PC-3 (cell line): ENCODE data around the gene SPRY4. TPM values are rescaled to one million over a fixed set of nuclear protein-coding genes. Genes with fewer than 3 reads are reported as not detected.
A peak's percentile ranks its signal among the peaks of the same experiment; 100 is the strongest.
"Not testable (repeated sequence)": the region's sequence is repeated elsewhere in the genome, so short reads cannot be mapped to it uniquely, and the experiment has no call there.

Source experiments
- ATAC-seq: fragments of 200-7000 bp; cut with Tn5 transposase; 2 replicates; pipeline ENCODE4 v1.9.1; 2020; ENCODE audit warnings: mild to moderate bottlenecking, moderate library complexity
- BruUV-seq: library from RNA; stranded (reverse); fragments of 400-500 nt; replicated peaks from 2 replicates; lab custom pipeline; 2021; lab: Mats Ljungman, UMichigan
- CTCF ChIA-PET: fragments of 300-600 bp; sonication (Branson Sonifier 250); formaldehyde crosslinking; loops from one replicate; lab custom pipeline; 2022; ENCODE audit warnings: antibody characterized with exemption; lab: Charles Lee
- POLR2A ChIA-PET: fragments of 300-600 bp; sonication (Branson Sonifier 250); formaldehyde crosslinking; loops from one replicate; lab custom pipeline; 2022; ENCODE audit warnings: antibody characterized with exemption; ENCODE audit not compliant: unreplicated experiment; lab: Charles Lee
- DNase-seq: peaks from one replicate; pipeline ENCODE4 v3.0.0-alpha.2; 2015
- H2AFZ ChIP-seq: fragments of 300-600 bp; sonication (generic); 2 replicates; pipeline ENCODE4 v1.6.0; 2016; ENCODE audit warnings: antibody characterized with exemption, low read length
- H3F3A ChIP-seq: fragments of 300-600 bp; sonication (generic); one replicate; pipeline ENCODE4 v1.6.0; 2017; ENCODE audit warnings: antibody characterized with exemption, low read length, control low read depth, mild to moderate bottlenecking; ENCODE audit not compliant: unreplicated experiment
- H3K27ac ChIP-seq: fragments of 300-600 bp; sonication (generic); 2 replicates; pipeline ENCODE4 v1.5.1; 2016; ENCODE audit warnings: mild to moderate bottlenecking, low read length
- H3K27me3 ChIP-seq: fragments of 300-600 bp; sonication (generic); 2 replicates; pipeline ENCODE4 v1.6.1; 2016; ENCODE audit warnings: low read length, mixed read lengths
- H3K36me3 ChIP-seq: fragments of 300-600 bp; sonication (generic); 2 replicates; pipeline ENCODE4 v1.6.1; 2016; ENCODE audit warnings: low read depth, mixed run types, low read length, mixed read lengths
- H3K4me1 ChIP-seq: fragments of 300-600 bp; sonication (generic); 2 replicates; pipeline ENCODE4 v1.5.1; 2016; ENCODE audit warnings: low read length; ENCODE audit not compliant: insufficient read depth
- H3K4me2 ChIP-seq: fragments of 300-600 bp; sonication (generic); 2 replicates; pipeline ENCODE4 v1.6.0; 2016; ENCODE audit warnings: low read length
- H3K4me3 ChIP-seq: fragments of 300-600 bp; sonication (generic); 2 replicates; pipeline ENCODE4 v1.5.1; 2016; ENCODE audit warnings: mild to moderate bottlenecking, low read length, mixed read lengths
- H3K79me2 ChIP-seq: fragments of 300-600 bp; sonication (generic); 2 replicates; pipeline ENCODE4 v1.6.1; 2017; ENCODE audit warnings: low read length, mixed read lengths
- H3K9ac ChIP-seq: fragments of 300-600 bp; sonication (generic); 2 replicates; pipeline ENCODE4 v1.6.0; 2016; ENCODE audit warnings: mild to moderate bottlenecking, low read length
- H3K9me2 ChIP-seq: fragments of 300-600 bp; sonication (generic); replicated peaks from 2 replicates; pipeline ENCODE4 v1.6.1; 2016; ENCODE audit warnings: mixed run types, low read length, mixed read lengths
- H3K9me3 ChIP-seq: fragments of 300-600 bp; sonication (generic); 2 replicates; pipeline ENCODE4 v1.6.1; 2016; ENCODE audit warnings: low read length, mixed read lengths
- H4K20me1 ChIP-seq: fragments of 300-600 bp; sonication (generic); 2 replicates; pipeline ENCODE4 v1.6.1; 2016; ENCODE audit warnings: low read length, mixed read lengths
- EZH2 ChIP-seq: fragments of 300-600 bp; sonication (generic); IDR thresholded peaks from one replicate; pipeline ENCODE4 v1.6.1; 2017; ENCODE audit warnings: antibody characterized with exemption, mild to moderate bottlenecking, low read length; ENCODE audit not compliant: unreplicated experiment
- EZH2phosphoT487 ChIP-seq: fragments of 300-600 bp; sonication (generic); IDR thresholded peaks from 2 replicates; pipeline ENCODE4 v1.6.1; 2018; ENCODE audit warnings: mild to moderate bottlenecking, antibody characterized with exemption, low read length, borderline replicate concordance
- intact Hi-C: fragments of 100-400 bp; cut with micrococcal nuclease; formaldehyde crosslinking; loops from 2 replicates; pipeline ENCODE4 v1.9.0; 2023
- total RNA-seq: library from RNA; depleted of rRNA; stranded (reverse); fragments of >200 nt; gene quantifications from 2 replicates; pipeline ENCODE4 v1.2.3, GENCODE V29; 2014
- TF ChIP-seq, protein P1 (sequence below): fragments of 300-600 bp; sonication (generic); conservative IDR thresholded peaks from 2 replicates; pipeline ENCODE4 v1.5.1; 2017; ENCODE audit warnings: antibody characterized with exemption, low read depth, mild to moderate bottlenecking, low read length

Gene SPRY4
- total RNA-seq, 1 experiment from 2014 or later: 38.4 TPM

- BruUV-seq: no TSS peak
- CTCF ChIA-PET: no interaction called here
- no peak for TF ChIP-seq EZH2
- TF ChIP-seq, protein P1, sequence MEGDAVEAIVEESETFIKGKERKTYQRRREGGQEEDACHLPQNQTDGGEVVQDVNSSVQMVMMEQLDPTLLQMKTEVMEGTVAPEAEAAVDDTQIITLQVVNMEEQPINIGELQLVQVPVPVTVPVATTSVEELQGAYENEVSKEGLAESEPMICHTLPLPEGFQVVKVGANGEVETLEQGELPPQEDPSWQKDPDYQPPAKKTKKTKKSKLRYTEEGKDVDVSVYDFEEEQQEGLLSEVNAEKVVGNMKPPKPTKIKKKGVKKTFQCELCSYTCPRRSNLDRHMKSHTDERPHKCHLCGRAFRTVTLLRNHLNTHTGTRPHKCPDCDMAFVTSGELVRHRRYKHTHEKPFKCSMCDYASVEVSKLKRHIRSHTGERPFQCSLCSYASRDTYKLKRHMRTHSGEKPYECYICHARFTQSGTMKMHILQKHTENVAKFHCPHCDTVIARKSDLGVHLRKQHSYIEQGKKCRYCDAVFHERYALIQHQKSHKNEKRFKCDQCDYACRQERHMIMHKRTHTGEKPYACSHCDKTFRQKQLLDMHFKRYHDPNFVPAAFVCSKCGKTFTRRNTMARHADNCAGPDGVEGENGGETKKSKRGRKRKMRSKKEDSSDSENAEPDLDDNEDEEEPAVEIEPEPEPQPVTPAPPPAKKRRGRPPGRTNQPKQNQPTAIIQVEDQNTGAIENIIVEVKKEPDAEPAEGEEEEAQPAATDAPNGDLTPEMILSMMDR: no peak
- no peak for TF ChIP-seq EZH2phosphoT487
Observed at GRCh38 chr5:142276517-142276916, 48.3 kb downstream of the SPRY4 start.

GRCh38 chr5:142275496-142275895 is 49.3 kb downstream of the SPRY4 start:
- DNase-seq (peak; percentile 40), ATAC-seq (peak; percentile 74)
- no peak overlapping the region for H3K9ac ChIP-seq
- ChIA-PET CTCF (no interaction called here), POLR2A (no interaction called here)
- H3K27me3 ChIP-seq: no peaks in the 10 kb centered on the region
- H3K79me2 ChIP-seq: no peaks in the 10 kb centered on the region
- H3K9me2 ChIP-seq: no peaks in the 10 kb centered on the region
- no peaks in the 10 kb centered on the region for H3F3A ChIP-seq
- H3K27ac ChIP-seq: no peak overlapping the region
- H2AFZ ChIP-seq: no peak overlapping the region
- no peaks in the 10 kb centered on the region for H4K20me1 ChIP-seq
- intact Hi-C loops: no loop called here
- no TSS peak for BruUV-seq
- no peak overlapping the region for H3K4me3 ChIP-seq
- H3K36me3 ChIP-seq: no peaks in the 10 kb centered on the region
- H3K4me1 ChIP-seq: no peaks in the 10 kb centered on the region
- TF ChIP-seq, protein P1: no peak
- TF ChIP-seq EZH2: no peak
- TF ChIP-seq EZH2phosphoT487: no peak
- H3K4me2 ChIP-seq: no peak overlapping the region
- no peaks in the 10 kb centered on the region for H3K9me3 ChIP-seq

More at GRCh38 chr5:142276517-142276916, 48.3 kb downstream of the SPRY4 start:
- H2AFZ ChIP-seq: no peak overlapping the region
- DNase-seq (no peak), ATAC-seq (no peak)
- no peaks in the 10 kb centered on the region for H3K9me3 ChIP-seq
- H3K27ac ChIP-seq: no peak overlapping the region
- H4K20me1 ChIP-seq: no peaks in the 10 kb centered on the region
- H3K4me3 ChIP-seq: no peak overlapping the region
- intact Hi-C loops: no loop called here
- H3K79me2 ChIP-seq: no peaks in the 10 kb centered on the region
- no peaks in the 10 kb centered on the region for H3F3A ChIP-seq
- H3K4me2 ChIP-seq: no peak overlapping the region
- no peak overlapping the region for H3K9ac ChIP-seq
- H3K27me3 ChIP-seq: no peaks in the 10 kb centered on the region
- H3K9me2 ChIP-seq: no peaks in the 10 kb centered on the region
- no peaks in the 10 kb centered on the region for H3K4me1 ChIP-seq
- no peaks in the 10 kb centered on the region for H3K36me3 ChIP-seq
- POLR2A ChIA-PET: no interaction called here

DNA sequence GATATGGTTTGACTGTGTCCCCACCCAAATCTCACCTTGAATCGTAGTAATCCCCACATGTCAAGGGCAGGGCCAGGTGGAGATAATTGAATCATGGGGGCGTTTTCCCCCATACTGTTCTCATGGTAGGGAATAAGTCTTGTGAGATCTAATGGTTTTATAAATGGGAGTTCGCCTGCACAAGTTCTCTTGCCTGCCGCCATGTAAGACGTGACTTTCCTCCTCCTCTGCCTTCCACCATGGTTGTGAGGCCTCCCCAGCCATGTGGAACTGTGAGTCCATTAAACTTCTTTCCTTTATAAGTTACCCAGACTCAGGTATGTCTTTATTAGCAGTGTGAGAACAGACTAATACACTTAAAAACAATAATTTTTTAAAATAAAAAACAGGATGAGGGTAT is 52.2 kb downstream of the SPRY4 start:
- H3K27me3 ChIP-seq, H2AFZ ChIP-seq, H3K4me3 ChIP-seq, POLR2A ChIA-PET, ATAC-seq, H3K27ac ChIP-seq, BruUV-seq, H3K36me3 ChIP-seq, DNase-seq, H3K9me2 ChIP-seq, H3F3A ChIP-seq, H3K4me2 ChIP-seq, H3K9ac ChIP-seq, CTCF ChIA-PET, H3K4me1 ChIP-seq, H3K9me3 ChIP-seq, intact Hi-C loops, H4K20me1 ChIP-seq, H3K79me2 ChIP-seq: not testable (repeated sequence)

GRCh38 chr5:142264084-142264483 is 60.7 kb downstream of the SPRY4 start:
- POLR2A ChIA-PET, H3K27me3 ChIP-seq, H3K4me3 ChIP-seq, H3K4me1 ChIP-seq, DNase-seq, H3K9ac ChIP-seq, BruUV-seq, H3K79me2 ChIP-seq, H3K36me3 ChIP-seq, H2AFZ ChIP-seq, intact Hi-C loops, CTCF ChIA-PET, H3K9me3 ChIP-seq, H3K9me2 ChIP-seq, H4K20me1 ChIP-seq, H3K27ac ChIP-seq, H3F3A ChIP-seq, ATAC-seq, H3K4me2 ChIP-seq: not testable (repeated sequence)
